Measurements from ENCODE around the gene NEAT1.
"Not testable (repeated sequence)": the region's sequence is repeated elsewhere in the genome, so short reads cannot be mapped to it uniquely, and the experiment has no call there.

Gene NEAT1

GRCh38 chr11:65410936-65411680 lies 11.5 kb upstream of the NEAT1 start:
- no peak overlapping the region for H3K4me3 ChIP-seq (ENCODE audit: control insufficient read depth, low read depth, low read length)

GRCh38 chr11:65411681-65412070 lies 10.9 kb upstream of the NEAT1 start:
- no peak for TF ChIP-seq CTCF (conservative IDR thresholded peaks at IDR 0.05; ENCODE audit: control insufficient read depth, insufficient read depth, low read depth, low read length)
- no peak overlapping the region for H3K4me3 ChIP-seq (ENCODE audit: control insufficient read depth, low read depth, low read length)
- no peak for DNase-seq (ENCODE audit: low read depth)

More at GRCh38 chr11:65410936-65411680, 11.5 kb upstream of the NEAT1 start:
- no peak for DNase-seq (ENCODE audit: low read depth)
- TF ChIP-seq CTCF (conservative IDR thresholded peaks at IDR 0.05; ENCODE audit: control insufficient read depth, insufficient read depth, low read depth, low read length), result no peak

- H3K4me3 ChIP-seq (ENCODE audit: control insufficient read depth, low read depth, low read length), result no peak overlapping the region
- no peak for DNase-seq (ENCODE audit: low read depth)
- TF ChIP-seq CTCF (conservative IDR thresholded peaks at IDR 0.05; ENCODE audit: control insufficient read depth, insufficient read depth, low read depth, low read length), result no peak
These were observed 10.1 kb upstream of the NEAT1 start for GRCh38 chr11:65412271-65413076.

- DNase-seq (ENCODE audit: low read depth); H3K4me3 ChIP-seq (ENCODE audit: control insufficient read depth, low read depth, low read length): not testable (repeated sequence)
These were observed 9.4 kb upstream of the NEAT1 start for GRCh38 chr11:65413077-65413664.

- H3K4me3 ChIP-seq (ENCODE audit: control insufficient read depth, low read depth, low read length), result no peak overlapping the region
- peak; percentile 74 for DNase-seq (ENCODE audit: low read depth)
- no peak for TF ChIP-seq CTCF (conservative IDR thresholded peaks at IDR 0.05; ENCODE audit: control insufficient read depth, insufficient read depth, low read depth, low read length)
These were observed 7.7 kb upstream of the NEAT1 start for GRCh38 chr11:65414776-65415498.

- H3K4me3 ChIP-seq (ENCODE audit: control insufficient read depth, low read depth, low read length), result no peak overlapping the region
- no peak for DNase-seq (ENCODE audit: low read depth)
- TF ChIP-seq CTCF (conservative IDR thresholded peaks at IDR 0.05; ENCODE audit: control insufficient read depth, insufficient read depth, low read depth, low read length), result no peak
These were observed 6.9 kb upstream of the NEAT1 start for GRCh38 chr11:65415499-65416340.

Measured in fibroblast of mammary gland (primary cell).